Mucosa of rectum (tissue), 2 donors: Measurements from ENCODE around the gene NOS1.

Experiments
- H3K27ac ChIP-seq, 2 donors: one replicate each; pipeline ENCODE4 v1.7.0; 2013; ENCODE audit warnings: inconsistent platforms in 2 of 2, low read depth in 2 of 2, low read length in 2 of 2
- H3K27me3 ChIP-seq, 2 donors: one replicate each; pipeline ENCODE4 v1.7.0; 2013; ENCODE audit warnings: low read length in 2 of 2; ENCODE audit not compliant: control insufficient read depth in 2 of 2, insufficient read depth in 2 of 2
- H3K36me3 ChIP-seq, 2 donors: one replicate each; pipeline ENCODE4 v1.7.0; 2013; ENCODE audit warnings: low read length in 2 of 2; ENCODE audit not compliant: control insufficient read depth in 2 of 2, insufficient read depth in 2 of 2
- H3K4me1 ChIP-seq, 2 donors: one replicate each; pipeline ENCODE4 v1.7.0; 2013; ENCODE audit warnings: low read length in 2 of 2, mild to moderate bottlenecking in 1 of 2; ENCODE audit not compliant: control insufficient read depth in 2 of 2, insufficient read depth in 2 of 2
- H3K4me3 ChIP-seq, 2 donors: one replicate each; pipeline ENCODE4 v1.7.0; 2013; ENCODE audit warnings: low read length in 2 of 2
- H3K9ac ChIP-seq, 2 donors: one replicate each; pipeline ENCODE4 v1.7.0; 2013; ENCODE audit warnings: low read length in 2 of 2, low read depth in 1 of 2, mild to moderate bottlenecking in 1 of 2
- H3K9me3 ChIP-seq, 2 donors: one replicate each; pipeline ENCODE4 v1.7.0; 2013; ENCODE audit warnings: low read length in 2 of 2; ENCODE audit not compliant: control insufficient read depth in 2 of 2
- donor health status: healthy.
- donor health status: Normal muscosa, but diverticular disease.

Gene NOS1

DNA sequence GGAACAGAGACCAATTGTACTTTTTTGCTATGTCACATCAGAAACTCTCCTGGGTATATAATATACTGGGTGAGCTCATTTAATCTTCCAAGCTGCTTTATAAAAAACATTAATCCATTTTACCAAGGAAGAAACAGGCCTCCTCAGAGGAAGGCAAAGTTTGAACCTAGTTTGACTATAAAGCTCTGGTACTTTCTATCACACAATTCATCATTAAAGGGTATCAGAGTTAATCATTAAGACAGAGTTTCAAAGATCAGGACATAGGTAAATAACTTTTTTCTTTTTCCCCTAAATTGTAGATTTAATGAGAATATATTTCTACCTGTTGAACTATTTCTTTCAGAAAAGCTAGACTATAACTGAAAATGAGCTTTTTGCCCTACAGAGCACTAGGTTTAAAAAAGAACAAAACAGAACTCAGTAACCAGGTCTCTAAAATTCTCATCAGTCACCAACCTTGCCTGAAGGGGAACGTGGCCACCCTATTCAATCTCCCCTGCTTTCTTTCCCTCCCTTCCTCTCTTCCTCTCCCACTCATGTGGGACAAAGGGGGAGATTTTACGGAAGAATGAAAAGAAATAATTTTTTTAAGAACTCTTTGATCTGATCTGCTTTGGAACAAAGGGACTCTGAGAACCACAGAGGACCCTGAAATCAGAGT lies 189.8 kb downstream of the NOS1 start:
- Histone ChIP-seq H3K27me3 (no peaks in the 10 kb centered on the region), H3K9ac (no peak overlapping the region), H3K27ac (no peak overlapping the region), H3K4me1 (no peaks in the 10 kb centered on the region), H3K9me3 (no peaks in the 10 kb centered on the region), H3K36me3 (peaks cover 54 to 76% of the 10 kb centered on the region in 2 donors), H3K4me3 (no peak overlapping the region)

DNA sequence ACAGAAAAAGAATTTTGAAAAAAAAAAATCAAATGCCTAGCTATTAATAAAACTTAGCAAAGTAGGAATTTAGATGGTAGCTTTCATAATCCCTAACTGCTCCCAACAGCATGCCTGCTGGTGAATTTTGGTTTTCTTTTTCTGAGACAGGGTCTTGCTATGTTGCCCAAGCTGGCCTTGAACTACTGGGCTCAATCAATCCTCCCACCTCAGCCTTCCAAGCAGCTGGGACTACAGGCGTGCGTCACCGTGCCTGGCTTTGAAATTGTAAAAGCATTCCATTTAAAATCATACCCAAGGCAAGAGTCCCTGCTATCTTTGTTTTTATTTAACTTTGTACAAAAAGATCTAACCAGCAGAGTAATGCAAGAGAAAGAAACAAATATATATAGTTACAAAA lies 191.9 kb downstream of the NOS1 start:
- no peaks in the 10 kb centered on the region for H3K4me1 ChIP-seq
- no peak overlapping the region for H3K4me3 ChIP-seq
- H3K9me3 ChIP-seq, result no peaks in the 10 kb centered on the region
- H3K36me3 ChIP-seq, result peaks cover 52 to 75% of the 10 kb centered on the region in 2 donors
- H3K27me3 ChIP-seq, result no peaks in the 10 kb centered on the region
- H3K9ac ChIP-seq, result no peak overlapping the region
- no peak overlapping the region for H3K27ac ChIP-seq

DNA sequence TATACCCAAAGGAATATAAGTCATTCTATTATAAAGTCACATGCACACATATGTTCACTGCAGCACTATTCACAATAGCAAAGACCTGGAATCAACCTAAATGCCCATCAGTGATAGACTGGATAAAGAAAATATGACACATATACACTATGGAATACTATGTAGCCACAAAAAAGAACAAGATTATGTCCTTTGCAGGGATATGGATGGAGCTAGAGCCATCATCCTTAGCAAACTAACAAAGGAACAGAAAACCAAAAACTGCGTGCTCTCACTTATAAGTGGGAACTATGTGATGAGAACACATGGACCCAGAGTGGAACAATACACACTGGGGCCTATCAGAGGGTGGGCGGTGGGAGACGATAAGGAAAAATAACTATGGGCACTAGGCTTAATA lies 192.4 kb downstream of the NOS1 start:
- peaks cover 48 to 71% of the 10 kb centered on the region in 2 donors for H3K36me3 ChIP-seq
- no peaks in the 10 kb centered on the region for H3K27me3 ChIP-seq
- no peak overlapping the region for H3K27ac ChIP-seq
- no peak overlapping the region for H3K9ac ChIP-seq
- H3K9me3 ChIP-seq, result no peaks in the 10 kb centered on the region
- H3K4me1 ChIP-seq, result no peaks in the 10 kb centered on the region
- H3K4me3 ChIP-seq, result no peak overlapping the region

DNA sequence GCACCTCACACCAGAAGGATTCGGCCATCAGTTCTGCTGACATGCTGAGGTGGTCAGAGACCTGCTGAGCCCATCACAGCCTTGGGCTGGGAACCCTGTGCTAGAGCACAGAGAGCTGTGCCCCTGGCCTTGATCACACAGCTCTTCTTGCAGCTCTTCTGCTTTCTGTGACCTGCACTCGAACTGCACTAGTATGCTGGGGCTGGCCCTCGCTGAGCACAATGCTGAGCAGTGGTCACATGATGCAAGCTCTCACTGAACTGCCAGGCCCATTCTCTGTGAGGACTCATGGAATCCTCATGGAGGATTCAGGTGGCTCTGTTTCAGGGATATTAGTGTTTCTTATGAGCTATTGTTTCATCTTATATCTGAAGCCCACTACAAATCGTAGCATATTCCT lies 193.7 kb downstream of the NOS1 start:
- Histone ChIP-seq H3K4me3 (no peak overlapping the region), H3K9ac (no peak overlapping the region), H3K36me3 (peaks cover 43 to 65% of the 10 kb centered on the region in 2 donors), H3K27me3 (no peaks in the 10 kb centered on the region), H3K4me1 (no peaks in the 10 kb centered on the region), H3K27ac (no peak overlapping the region), H3K9me3 (no peaks in the 10 kb centered on the region)

DNA sequence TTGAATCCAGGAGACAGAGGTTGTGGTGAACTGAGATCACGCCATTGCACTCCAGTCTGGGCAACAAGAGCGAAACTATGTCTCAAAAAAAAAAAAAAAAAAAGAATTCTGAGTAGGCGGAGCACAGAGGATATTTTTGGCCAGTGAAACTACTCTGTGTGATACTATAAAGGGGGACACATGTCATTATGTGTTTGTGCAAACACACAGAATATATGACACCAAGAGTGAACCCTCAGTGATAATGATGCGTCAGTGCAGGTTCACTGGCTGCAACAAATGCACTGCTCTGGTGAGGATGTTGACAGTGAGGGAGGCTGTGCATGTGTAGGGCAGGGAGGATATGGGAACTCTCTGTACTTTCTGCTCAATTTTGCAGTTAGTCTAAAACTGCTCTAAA lies 195.3 kb downstream of the NOS1 start:
- H3K4me1 ChIP-seq, result no peaks in the 10 kb centered on the region

DNA sequence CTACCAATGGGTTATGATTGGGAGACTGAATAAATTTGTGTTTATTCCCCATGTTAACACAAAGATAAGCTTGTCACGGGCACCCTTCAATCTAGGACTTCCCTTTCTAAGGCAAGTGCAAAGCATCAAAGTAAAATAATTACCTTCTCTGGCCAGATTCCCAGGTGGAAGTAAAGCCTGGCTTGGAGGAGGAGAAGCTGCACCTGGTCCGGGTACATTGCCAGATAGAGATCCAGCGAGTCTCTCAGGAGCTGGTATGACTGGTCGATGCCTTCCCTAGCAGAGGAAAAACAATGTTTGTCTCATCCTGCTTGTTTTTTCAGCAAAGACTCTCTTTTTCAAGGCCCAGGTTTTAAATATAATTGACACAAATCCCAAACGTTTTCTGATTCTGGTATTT lies 196.1 kb downstream of the NOS1 start:
- Histone ChIP-seq H3K9me3 (no peaks in the 10 kb centered on the region), H3K4me3 (no peak overlapping the region), H3K36me3 (peaks cover 56 to 70% of the 10 kb centered on the region in 2 donors), H3K27me3 (no peaks in the 10 kb centered on the region), H3K9ac (no peak overlapping the region), H3K4me1 (no peaks in the 10 kb centered on the region), H3K27ac (no peak overlapping the region)

More for the DNA sequence above, 195.3 kb downstream of the NOS1 start:
- Histone ChIP-seq H3K27ac (no peak overlapping the region), H3K27me3 (no peaks in the 10 kb centered on the region), H3K9me3 (no peaks in the 10 kb centered on the region), H3K36me3 (peaks cover 54 to 70% of the 10 kb centered on the region in 2 donors), H3K9ac (no peak overlapping the region), H3K4me3 (no peak overlapping the region)

DNA sequence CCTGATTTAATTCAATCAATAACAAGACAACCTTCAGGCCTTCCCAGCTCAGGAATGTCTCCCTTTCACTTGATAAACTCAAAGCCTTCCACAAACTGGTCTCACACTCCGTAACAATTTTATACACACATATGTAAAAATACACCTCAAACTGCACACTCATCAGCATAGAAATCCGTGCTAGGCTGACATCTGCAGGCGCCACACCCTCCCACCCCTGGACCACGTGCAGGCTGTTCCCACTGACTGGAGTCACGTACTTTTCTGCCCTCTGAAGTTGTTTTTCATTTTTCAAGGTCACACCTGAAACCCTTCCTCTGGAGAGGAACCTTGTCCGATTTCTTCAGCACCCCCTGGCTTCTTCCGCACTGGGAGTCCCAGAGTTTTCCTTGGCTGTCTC lies 198.8 kb downstream of the NOS1 start:
- no peaks in the 10 kb centered on the region for H3K27me3 ChIP-seq
- no peak overlapping the region for H3K4me3 ChIP-seq
- no peak overlapping the region for H3K9ac ChIP-seq
- H3K36me3 ChIP-seq, result peaks cover 63 to 81% of the 10 kb centered on the region in 2 donors
- H3K27ac ChIP-seq, result no peak overlapping the region
- H3K4me1 ChIP-seq, result no peaks in the 10 kb centered on the region
- no peaks in the 10 kb centered on the region for H3K9me3 ChIP-seq

DNA sequence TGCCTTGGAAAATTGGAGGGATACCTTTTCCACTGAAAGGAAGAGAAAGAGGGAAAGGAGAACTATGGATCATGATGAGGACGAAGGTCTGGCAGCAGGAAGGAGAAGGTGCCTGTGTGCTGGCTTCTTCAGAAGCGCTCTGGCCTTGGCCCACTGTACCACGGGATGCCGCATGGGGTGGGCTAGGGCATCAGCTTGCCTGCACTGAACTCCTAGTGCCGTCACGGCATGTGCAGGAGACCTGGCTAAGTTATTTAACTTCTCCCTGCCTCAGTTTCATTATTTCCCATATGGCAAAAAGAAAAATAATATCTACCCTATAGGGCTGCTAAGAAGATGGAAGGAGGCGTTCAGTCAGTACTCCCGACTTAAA lies 199.3 kb downstream of the NOS1 start:
- no peak overlapping the region for H3K27ac ChIP-seq

DNA sequence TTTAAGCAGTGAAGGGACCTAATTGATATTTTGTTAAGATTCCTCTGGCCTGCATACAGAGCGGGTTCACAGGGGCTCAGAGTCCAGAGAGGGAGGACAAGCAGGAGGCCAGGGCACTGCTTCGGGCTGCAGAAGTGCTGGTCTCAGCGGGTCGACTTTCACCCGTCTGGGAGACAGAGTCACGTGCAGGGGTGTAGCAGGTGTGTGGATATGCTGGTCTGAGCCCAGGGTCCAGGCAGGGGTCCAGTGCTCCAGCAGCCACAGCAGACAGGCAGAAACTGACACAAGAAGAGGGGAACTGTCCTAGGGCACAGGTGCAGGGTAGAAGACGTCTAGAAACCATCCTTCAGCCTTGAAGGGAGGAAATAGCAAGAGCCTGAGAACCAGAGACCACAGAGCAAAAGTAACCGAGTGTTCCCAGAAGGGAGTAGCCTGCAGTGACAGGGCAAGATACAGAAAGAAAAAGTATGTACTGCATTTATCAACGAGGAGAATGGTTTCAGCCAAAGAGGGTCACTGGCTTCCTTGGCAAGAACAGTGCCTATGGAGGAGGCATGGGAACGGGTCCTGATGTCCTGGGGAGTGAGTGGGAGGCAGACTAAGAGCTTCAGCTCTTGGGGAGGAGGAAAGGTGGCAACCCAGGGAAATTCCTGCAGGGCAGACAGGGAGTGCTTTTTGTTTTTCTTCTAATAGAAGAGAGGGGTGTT lies 199.8 kb downstream of the NOS1 start:
- no peaks in the 10 kb centered on the region for H3K27me3 ChIP-seq
- no peak overlapping the region for H3K9ac ChIP-seq
- no peaks in the 10 kb centered on the region for H3K4me1 ChIP-seq
- H3K36me3 ChIP-seq, result peaks cover 58 to 78% of the 10 kb centered on the region in 2 donors
- H3K4me3 ChIP-seq, result no peak overlapping the region
- H3K9me3 ChIP-seq, result no peaks in the 10 kb centered on the region
- H3K27ac ChIP-seq, result no peak overlapping the region

More for the DNA sequence above, 199.3 kb downstream of the NOS1 start:
- Histone ChIP-seq H3K4me3 (no peak overlapping the region), H3K27me3 (no peaks in the 10 kb centered on the region), H3K36me3 (peaks cover 62 to 83% of the 10 kb centered on the region in 2 donors), H3K4me1 (no peaks in the 10 kb centered on the region), H3K9ac (no peak overlapping the region), H3K9me3 (no peaks in the 10 kb centered on the region)

DNA sequence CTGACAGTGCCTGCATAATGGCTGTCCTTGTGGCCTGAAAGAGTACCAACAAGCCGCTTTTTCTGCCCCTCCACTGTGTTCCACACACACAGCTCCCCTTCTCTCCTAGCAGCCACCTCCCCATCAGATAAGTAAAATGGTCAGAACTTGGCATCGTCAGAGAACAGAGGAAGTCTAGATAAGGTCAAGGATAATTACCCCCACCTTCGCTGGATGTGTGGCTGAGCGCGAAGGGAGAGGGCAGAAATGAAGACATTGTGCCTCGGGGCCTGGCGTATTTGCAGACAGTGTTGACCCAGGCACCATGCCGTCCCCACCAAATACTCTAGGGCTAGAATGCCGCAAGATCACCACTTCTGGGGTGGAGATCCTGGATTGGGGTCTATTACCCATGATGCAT lies 201.8 kb downstream of the NOS1 start:
- Histone ChIP-seq H3K4me1 (no peaks in the 10 kb centered on the region), H3K9me3 (no peaks in the 10 kb centered on the region), H3K27ac (no peak overlapping the region), H3K9ac (no peak overlapping the region), H3K4me3 (no peak overlapping the region), H3K36me3 (peaks cover 66 to 78% of the 10 kb centered on the region in 2 donors), H3K27me3 (no peaks in the 10 kb centered on the region)
